Lung (tissue), 12 donors: ENCODE results near the gene IQCM. TPM values are rescaled to one million over a fixed set of nuclear protein-coding genes. Genes with fewer than 3 reads are reported as not detected.

ENCODE experiments used
- ATAC-seq: fragments of 200-7000 bp; cut with Tn5 transposase; one replicate; pipeline ENCODE4 v1.9.1; 2020; ENCODE audit warnings: moderate number of reproducible peaks; ENCODE audit not compliant: insufficient read depth, low FRiP score
- DNase-seq, 3 donors: peaks; one replicate each; pipeline ENCODE4 v3.0.0-alpha.2; 2013 to 2017
- H3K27ac ChIP-seq, 2 donors: one replicate each; pipeline ENCODE4 v1.5.1; 2013; ENCODE audit warnings: mild to moderate bottlenecking in 2 of 2, moderate library complexity in 2 of 2, control low read depth in 1 of 2, inconsistent platforms in 1 of 2, low read depth in 1 of 2, low read length in 1 of 2
- H3K27me3 ChIP-seq, 3 donors: one replicate each; pipeline ENCODE4 v1.5.1; 2013; ENCODE audit warnings: low read length in 2 of 3; ENCODE audit not compliant: control insufficient read depth in 3 of 3, insufficient read depth in 3 of 3
- H3K36me3 ChIP-seq, 4 donors: one replicate each; pipeline ENCODE4 v1.5.1; 2013; ENCODE audit warnings: low read length in 4 of 4, mild to moderate bottlenecking in 1 of 4, moderate library complexity in 1 of 4; ENCODE audit not compliant: control insufficient read depth in 4 of 4, insufficient read depth in 4 of 4
- H3K4me1 ChIP-seq, 5 donors: one replicate each; pipeline ENCODE4 v1.5.1; 2013; ENCODE audit warnings: low read length in 5 of 5, mild to moderate bottlenecking in 2 of 5, moderate library complexity in 1 of 5; ENCODE audit not compliant: control insufficient read depth in 5 of 5, insufficient read depth in 5 of 5
- H3K4me3 ChIP-seq: one replicate; pipeline ENCODE4 v1.5.1; 2013; ENCODE audit warnings: mild to moderate bottlenecking, control low read depth, moderate library complexity
- H3K9ac ChIP-seq, 2 donors: one replicate each; pipeline ENCODE4 v1.5.1; 2013; ENCODE audit warnings: low read length in 2 of 2, control low read depth in 1 of 2; ENCODE audit not compliant: insufficient read depth in 1 of 2
- H3K9me3 ChIP-seq, 4 donors: one replicate each; pipeline ENCODE4 v1.5.1; 2013; ENCODE audit warnings: low read length in 3 of 4, mild to moderate bottlenecking in 1 of 4, moderate library complexity in 1 of 4; ENCODE audit not compliant: control insufficient read depth in 4 of 4, insufficient read depth in 3 of 4
- CTCF ChIP-seq: IDR thresholded peaks from 2 replicates; pipeline ENCODE4 v1.5.1; 2012; ENCODE audit warnings: mild to moderate bottlenecking; ENCODE audit errors: control extremely low read depth, extremely low read depth
- WGBS, 2 donors: extraction: QIAGEN DNeasy Blood & Tissue Kit; methylation state at CpG; one replicate each; pipeline ENCODE4 v1.1.7; 2013; 5-methylcytosine and 5-hydroxymethylcytosine counted together
- polyA plus RNA-seq, 2 donors: library from polyadenylated mRNA; stranded (reverse); fragments of 200-250 nt; gene quantifications; one replicate each; pipeline ENCODE4 v1.2.1, GENCODE V29; 2013
- total RNA-seq, 2 donors: library from RNA; depleted of rRNA in 1 of 2; stranded (reverse); fragments of >200 nt in 1 of 2; gene quantifications; one replicate each; pipeline ENCODE4 v1.2.1, GENCODE V29; 2014 to 2021
- donor health status: control.
- donor health status: control.
- donor health status: Bipolar disorder and iron deficiency.
- donor health status: healthy.
- donor health status: DM: yes; HTN: yes; CAD: no.

The IQCM gene
- total and polyA plus RNA-seq, 4 donors, result not detected

GRCh38 chr4:149719357-149719756, 96.3 kb downstream of the IQCM start:
- H3K27ac ChIP-seq, result no peak overlapping the region
- H3K36me3 ChIP-seq, result no peaks in the 10 kb centered on the region
- ATAC-seq, result no peak
- no peaks in the 10 kb centered on the region for H3K27me3 ChIP-seq
- no peak overlapping the region for H3K9ac ChIP-seq
- no peak overlapping the region for H3K4me3 ChIP-seq
- TF ChIP-seq CTCF, result no peak
- peak in 1 of 3 donors; percentile 3 for DNase-seq
- H3K4me1 ChIP-seq, result no peaks in the 10 kb centered on the region
- H3K9me3 ChIP-seq, result peaks cover 0 to 15% (median 0%) of the 10 kb centered on the region in 4 donors

GRCh38 chr4:149718500-149718899, 97.1 kb downstream of the IQCM start:
- Histone ChIP-seq H3K27ac (no peak overlapping the region), H3K27me3 (no peaks in the 10 kb centered on the region), H3K4me1 (no peaks in the 10 kb centered on the region), H3K9me3 (peaks cover 0 to 15% (median 0%) of the 10 kb centered on the region in 4 donors), H3K36me3 (no peaks in the 10 kb centered on the region), H3K9ac (no peak overlapping the region), H3K4me3 (no peak overlapping the region)
- no peak for TF ChIP-seq CTCF
- WGBS, 2 donors, result 73 to 74% methylated on average over 3 of the region's 3 CpGs
- ATAC-seq (no peak), DNase-seq (no peak)

GRCh38 chr4:149716728-149717127, 98.9 kb downstream of the IQCM start:
- Histone ChIP-seq H3K4me1 (peaks cover 0 to 4% (median 0%) of the 10 kb centered on the region in 5 donors), H3K27me3 (no peaks in the 10 kb centered on the region), H3K9ac (no peak overlapping the region), H3K36me3 (no peaks in the 10 kb centered on the region), H3K9me3 (peaks cover 0 to 15% (median 0%) of the 10 kb centered on the region in 4 donors), H3K4me3 (no peak overlapping the region), H3K27ac (no peak overlapping the region)
- WGBS, 2 donors, result 72% methylated on average over 1 of the region's 1 CpG
- no peak for DNase-seq
- no peak for TF ChIP-seq CTCF
- no peak for ATAC-seq
